GM18873 (cell line): ENCODE measurements around the gene RAB44.
"Not testable (repeated sequence)": the region's sequence is repeated elsewhere in the genome, so short reads cannot be mapped to it uniquely, and the experiment has no call there.

Source experiments
- ATAC-seq: cut with Tn5 transposase; IDR thresholded peaks from one replicate; pipeline ENCODE4 v1.9.1; 2021; ENCODE audit warnings: mild to moderate bottlenecking, moderate library complexity, moderate number of reproducible peaks; ENCODE audit not compliant: unreplicated experiment, low FRiP score

RAB44 gene, protein sequence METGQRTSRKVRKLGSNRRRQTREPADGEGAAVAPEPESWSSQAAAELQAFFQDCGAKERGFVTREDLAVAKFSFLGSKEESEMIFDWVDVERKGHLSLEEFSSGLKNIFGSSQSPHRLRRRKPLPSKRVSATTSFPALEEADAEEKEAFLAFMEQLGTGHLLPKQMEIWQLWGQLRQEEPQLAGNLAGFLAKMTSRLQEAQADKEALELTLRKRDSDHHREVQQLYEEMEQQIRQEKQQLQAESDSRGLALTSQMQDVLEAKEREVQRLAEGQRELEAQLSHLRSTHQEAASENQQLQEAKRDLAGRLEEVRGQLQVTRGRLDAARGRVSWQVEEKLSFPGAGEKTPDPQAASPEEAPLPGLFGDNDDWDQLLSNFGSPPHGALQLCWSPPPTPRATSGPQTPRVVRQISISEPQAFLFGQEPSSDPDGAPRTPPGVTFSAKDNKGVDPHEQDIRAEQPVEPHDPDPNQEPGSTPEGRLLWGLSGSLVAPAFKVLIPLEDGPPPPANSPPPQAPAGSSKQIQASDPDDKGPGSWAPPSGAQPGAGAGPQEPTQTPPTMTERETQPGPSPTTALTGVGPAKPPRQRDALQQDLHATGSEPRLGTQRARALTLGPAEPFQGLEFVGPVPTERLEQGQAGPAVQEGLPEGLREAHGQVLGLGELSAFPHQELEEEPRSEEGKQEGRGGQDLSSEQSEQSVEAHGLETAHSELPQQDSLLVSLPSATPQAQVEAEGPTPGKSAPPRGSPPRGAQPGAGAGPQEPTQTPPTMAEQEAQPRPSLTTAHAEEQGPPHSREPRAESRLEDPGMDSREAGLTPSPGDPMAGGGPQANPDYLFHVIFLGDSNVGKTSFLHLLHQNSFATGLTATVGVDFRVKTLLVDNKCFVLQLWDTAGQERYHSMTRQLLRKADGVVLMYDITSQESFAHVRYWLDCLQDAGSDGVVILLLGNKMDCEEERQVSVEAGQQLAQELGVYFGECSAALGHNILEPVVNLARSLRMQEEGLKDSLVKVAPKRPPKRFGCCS

DNA sequence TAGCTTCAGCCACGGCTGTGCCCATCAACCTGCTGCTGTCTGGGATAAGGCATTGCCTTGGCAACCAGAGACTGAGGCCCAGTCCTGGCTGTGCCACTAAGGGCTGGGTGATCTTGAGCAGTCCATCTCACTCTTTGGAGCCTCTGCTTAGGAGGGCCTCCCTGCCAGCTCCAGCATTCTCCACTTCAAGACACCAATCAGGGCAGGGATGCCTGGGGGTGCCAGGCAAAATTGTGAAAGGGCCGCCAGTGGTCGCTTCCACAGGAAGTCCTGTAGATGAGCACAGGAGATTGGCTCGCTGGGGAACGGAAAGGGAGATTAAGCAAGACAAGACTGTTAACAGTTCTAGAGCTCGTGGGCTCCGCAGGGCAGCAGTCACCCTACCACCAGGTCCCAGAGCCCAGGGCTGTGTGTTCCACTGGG, at the start of gene RAB44:
Gene RAB44 (plus strand): TSS at position 346 of the 423 bp plus-strand sequence. CDS start 6,410 bp downstream, outside the sequence.
- ATAC-seq: no peak

GRCh38 chr6:36649086-36649485, 48.5 kb upstream of the RAB44 start:
- ATAC-seq: no peak

DNA sequence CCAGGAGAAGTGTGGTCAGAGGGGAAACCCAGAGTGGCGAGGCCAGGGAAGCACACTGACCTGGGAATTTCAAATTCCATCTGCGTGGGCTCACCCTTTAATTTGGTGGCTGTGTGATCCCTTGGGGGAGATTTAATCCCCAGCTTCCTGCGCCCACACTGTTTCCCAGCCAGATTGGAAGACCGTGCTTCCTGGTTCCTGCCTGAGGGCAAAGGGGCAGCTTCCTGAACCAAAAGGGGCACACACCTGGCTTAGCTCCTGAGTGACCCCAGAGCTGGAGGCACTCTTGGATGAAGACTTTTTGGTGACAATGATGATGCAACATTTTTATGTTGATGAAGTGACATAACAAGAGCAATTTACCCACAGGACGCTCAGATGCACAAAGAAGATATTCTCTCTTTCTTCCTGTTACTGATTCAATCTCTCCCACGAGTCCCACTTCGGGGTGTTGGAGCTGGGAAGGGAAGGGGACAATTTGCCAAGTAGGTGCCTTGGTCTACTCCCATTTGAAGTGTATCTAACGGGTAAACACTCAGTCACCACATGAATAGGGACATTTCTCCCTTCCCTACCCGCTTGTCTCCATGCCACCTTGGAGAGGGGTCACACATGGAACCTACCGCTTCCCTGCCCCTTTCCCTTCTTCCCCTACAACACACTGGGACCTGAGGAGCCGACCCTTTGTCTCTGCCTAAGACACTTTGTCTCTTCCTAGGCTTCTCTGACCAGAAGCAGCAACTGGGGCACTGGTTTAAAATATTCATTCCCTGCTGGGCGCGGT, 47.7 kb upstream of the RAB44 start:
- ATAC-seq: no peak

GRCh38 chr6:36650848-36651478, 46.7 kb upstream of the RAB44 start:
- ATAC-seq: no peak

DNA sequence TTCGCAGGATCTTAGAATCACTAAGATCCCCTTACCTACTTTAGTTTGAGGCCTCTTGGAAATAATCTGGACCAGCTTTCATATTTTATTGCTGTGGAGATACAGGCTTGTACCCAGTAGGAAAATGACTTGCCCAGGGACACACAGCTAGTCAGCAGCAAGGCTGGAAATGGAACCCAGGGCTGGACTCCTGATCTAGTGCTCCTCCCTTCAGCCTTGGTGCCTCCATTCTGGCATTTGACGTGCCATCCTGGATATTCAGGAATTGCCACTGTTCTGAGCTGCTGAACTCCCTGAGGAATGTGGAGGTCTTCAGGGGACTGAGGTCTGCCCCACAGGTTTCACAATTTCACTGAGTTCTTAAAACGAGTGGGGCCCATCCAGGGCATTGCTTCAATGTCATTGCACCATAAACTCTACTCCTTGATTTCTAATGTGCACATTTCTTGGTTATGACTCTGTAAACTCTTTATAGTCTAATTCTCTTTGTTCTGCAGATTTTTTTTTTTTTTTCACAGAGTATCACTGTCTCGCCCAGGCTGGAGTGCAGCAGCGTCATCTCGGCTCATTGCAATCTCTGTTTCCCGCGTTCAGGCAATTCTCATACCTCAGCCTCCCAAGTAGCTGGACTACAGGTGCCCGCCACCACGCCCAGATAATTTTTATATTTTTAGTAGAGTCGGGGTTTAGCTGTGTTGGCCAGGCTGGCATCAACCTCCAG, 45.8 kb upstream of the RAB44 start:
- no peak for ATAC-seq

- not testable (repeated sequence) for ATAC-seq
Observed at GRCh38 chr6:36654469-36654868, 43.2 kb upstream of the RAB44 start.

- ATAC-seq: no peak
Observed at GRCh38 chr6:36655085-36655724, 42.4 kb upstream of the RAB44 start.

DNA sequence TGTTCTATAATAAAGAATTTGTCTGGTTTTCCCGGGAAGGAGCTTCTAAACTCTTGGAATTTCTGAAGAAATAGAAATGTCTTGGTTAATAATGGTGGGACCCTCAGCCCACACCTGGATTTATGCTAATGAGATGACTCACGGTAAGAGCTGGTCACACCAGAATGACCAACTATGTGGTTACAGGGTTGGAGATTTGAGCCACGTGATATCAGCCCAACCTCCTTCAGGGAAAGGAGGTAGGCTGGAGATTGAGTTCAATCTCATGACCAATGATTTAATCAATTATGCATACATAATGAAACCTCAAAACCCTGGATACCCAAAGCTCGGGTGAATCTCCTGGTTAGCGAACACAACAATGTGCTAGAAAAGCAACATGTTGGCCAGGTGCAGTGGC, 41.2 kb upstream of the RAB44 start:
- no peak for ATAC-seq

GRCh38 chr6:36657271-36657670, 40.4 kb upstream of the RAB44 start:
- ATAC-seq: no peak

DNA sequence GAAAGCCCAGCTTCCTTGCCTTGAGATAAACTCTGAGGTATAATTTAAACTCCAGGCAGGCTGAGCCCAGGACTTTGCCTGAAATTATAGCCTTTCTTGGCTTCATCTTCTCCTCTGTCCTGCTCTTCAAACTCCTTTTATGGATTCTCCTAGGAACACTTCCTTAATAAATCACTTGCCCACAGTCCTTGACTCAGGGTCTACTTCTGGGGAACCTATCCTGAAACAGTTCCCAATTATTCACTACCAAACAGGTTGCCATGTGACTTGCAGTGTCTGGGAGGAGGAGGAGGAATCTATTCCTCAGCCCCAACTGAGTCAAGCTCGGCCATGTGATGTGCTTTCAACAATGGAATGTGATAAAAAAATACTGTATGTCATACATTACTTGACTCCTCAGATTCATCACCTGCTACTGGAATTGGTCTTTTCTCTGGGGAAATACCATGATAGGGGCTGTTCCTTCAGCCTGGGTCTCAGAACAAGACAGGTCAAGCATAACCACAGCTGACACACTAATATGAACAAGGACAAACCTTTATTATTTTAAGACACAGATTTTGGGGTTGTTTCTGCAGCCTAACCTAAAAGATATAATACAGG, 39.6 kb upstream of the RAB44 start:
- ATAC-seq: no peak

GRCh38 chr6:36659271-36659670, 38.4 kb upstream of the RAB44 start:
- no peak for ATAC-seq

GRCh38 chr6:36660771-36661471, 36.7 kb upstream of the RAB44 start:
- no peak for ATAC-seq

GRCh38 chr6:36662380-36662779, 35.2 kb upstream of the RAB44 start:
- no peak for ATAC-seq

DNA sequence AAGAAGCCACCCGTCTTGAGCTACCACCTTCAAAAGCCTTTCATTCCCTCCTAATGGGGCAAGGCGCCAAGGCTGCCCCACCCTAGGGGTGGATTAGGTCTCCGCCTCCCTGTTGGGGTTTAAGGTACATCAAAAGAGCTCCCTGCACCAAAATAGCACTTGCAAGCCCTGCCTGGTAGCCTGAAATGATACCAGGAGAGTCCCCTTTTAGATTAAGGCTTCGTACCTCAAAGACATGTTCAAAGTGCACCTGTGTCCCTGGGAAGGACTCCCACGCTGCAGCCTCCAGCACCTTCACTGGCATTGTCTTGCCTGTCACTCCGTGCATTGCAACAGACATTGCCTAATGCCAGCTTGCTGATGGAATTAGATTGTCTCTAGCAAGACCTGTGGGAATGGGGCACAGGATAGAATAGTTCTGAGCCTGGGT, 34.8 kb upstream of the RAB44 start:
- no peak for ATAC-seq

GRCh38 chr6:36663504-36664446, 33.9 kb upstream of the RAB44 start:
- no peak for ATAC-seq

- no peak for ATAC-seq
Observed at GRCh38 chr6:36665180-36665579, 32.4 kb upstream of the RAB44 start.

- no peak for ATAC-seq
Observed at GRCh38 chr6:36666287-36666686, 31.3 kb upstream of the RAB44 start.
